T-helper 17 cell (primary cell): ENCODE results near the gene KATNAL1. TPM values are rescaled to one million over a fixed set of nuclear protein-coding genes. Genes with fewer than 3 reads are reported as not detected.
A peak's percentile ranks its signal among the peaks of the same experiment; 100 is the strongest.

Experiments
- ATAC-seq: fragments of 150-1000 bp; cut with Tn5 transposase; 2 replicates; pipeline ENCODE4 v1.10.0; 2021; ENCODE audit warnings: mild to moderate bottlenecking, moderate library complexity
- DNase-seq, 3 donors: peaks; one replicate each; pipeline versions ENCODE4 v3.0.0 to v3.0.0-alpha.2; 2020 to 2021
- H3K9me3 ChIP-seq: one replicate; pipeline ENCODE4 v1.7.0; 2013; ENCODE audit warnings: low read length, mild to moderate bottlenecking; ENCODE audit not compliant: control insufficient read depth, poor library complexity, severe bottlenecking
- H3K27ac Mint-ChIP-seq: one replicate; pipeline ENCODE4 v1.8.0; 2022; ENCODE audit warnings: mild to moderate bottlenecking, moderate library complexity, mixed read lengths
- H3K27me3 Mint-ChIP-seq: one replicate; pipeline ENCODE4 v1.8.0; 2022; ENCODE audit warnings: mixed read lengths
- H3K36me3 Mint-ChIP-seq: one replicate; pipeline ENCODE4 v1.8.0; 2022; ENCODE audit warnings: low read depth, mixed read lengths
- H3K4me1 Mint-ChIP-seq: one replicate; pipeline ENCODE4 v1.8.0; 2022; ENCODE audit warnings: mild to moderate bottlenecking, mixed read lengths
- H3K4me3 Mint-ChIP-seq: one replicate; pipeline ENCODE4 v1.8.0; 2022; ENCODE audit warnings: mild to moderate bottlenecking, moderate library complexity, mixed read lengths
- total RNA-seq, 4 donors: library from RNA in 2 of 4; stranded (reverse) in 2 of 4; gene quantifications; one replicate each; pipeline ENCODE4 v1.2.3 and lab custom pipeline; 2022 to 2026

KATNAL1 gene
- total RNA-seq, 2 donors from 2014 or later = 10.6 to 11.8 TPM

DNA sequence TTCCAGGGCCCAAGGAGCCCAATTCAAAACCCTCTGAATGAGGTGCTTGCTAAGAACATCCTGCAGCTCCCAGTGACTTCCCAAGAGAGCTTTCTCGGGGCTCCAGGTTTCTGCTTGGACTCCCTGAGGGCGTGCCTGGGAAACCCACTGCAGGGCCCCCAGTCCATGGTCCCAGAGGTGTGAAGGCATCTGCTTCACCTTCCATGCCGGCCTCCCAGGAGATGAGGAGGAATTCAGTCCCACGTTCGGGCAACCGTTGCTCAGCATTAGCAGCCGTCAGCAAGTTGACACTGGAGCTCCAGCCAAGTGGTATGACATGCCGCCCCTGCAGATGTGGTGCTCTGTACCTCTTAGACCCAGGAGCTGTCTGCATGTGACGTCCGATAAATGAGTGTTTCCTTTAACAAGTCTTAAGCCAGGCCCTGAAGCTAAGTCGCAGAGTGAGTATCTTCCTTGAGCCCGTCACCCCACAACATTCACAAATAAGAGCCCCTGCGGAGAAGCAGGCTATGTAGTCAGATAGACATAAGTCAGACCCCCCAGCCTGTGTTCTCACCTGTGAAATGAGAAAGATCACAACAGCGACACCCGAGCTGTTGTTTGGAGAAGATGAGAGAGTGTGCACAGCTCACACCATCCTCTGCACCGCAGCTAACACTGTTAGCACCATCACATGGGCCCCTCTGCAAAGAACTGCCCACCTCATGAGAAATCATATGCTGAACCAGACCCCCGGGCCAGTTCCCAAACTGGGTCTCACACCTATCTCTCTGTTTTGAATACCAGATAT lies 150.3 kb downstream of the KATNAL1 start:
- no peaks in the 10 kb centered on the region for H3K9me3 ChIP-seq
- Mint-ChIP-seq H3K27ac (peak overlapping the region; percentile 77), H3K4me1 (peaks cover 44% of the 10 kb centered on the region), H3K36me3 (no peaks in the 10 kb centered on the region), H3K27me3 (no peaks in the 10 kb centered on the region), H3K4me3 (no peak overlapping the region)
- DNase-seq (no peak), ATAC-seq (no peak)

DNA sequence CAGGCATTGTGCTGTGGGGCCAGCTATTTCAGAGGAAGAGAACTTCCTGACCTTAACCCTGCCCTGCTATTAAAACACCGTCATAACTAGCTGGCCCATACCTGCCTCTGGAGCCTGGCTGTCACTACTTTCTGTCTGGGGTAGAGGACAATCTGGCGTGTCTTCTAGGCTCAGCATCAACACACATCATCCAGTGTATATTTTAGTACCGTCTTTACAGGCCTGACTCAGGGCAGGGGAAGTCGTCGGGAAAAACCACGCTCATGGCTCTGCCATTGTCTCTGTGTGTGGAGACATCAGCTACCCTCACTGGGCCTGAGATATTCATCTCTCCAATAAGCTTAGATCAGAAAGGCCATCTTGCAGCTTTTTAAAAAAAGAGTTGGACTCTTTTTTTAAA lies 151.1 kb downstream of the KATNAL1 start:
- H3K4me3 Mint-ChIP-seq = peak overlapping the region; percentile 31
- H3K36me3 Mint-ChIP-seq = no peaks in the 10 kb centered on the region
- H3K9me3 ChIP-seq = no peaks in the 10 kb centered on the region
- no peak for ATAC-seq
- H3K27ac Mint-ChIP-seq = peak overlapping the region; percentile 88
- H3K4me1 Mint-ChIP-seq = peaks cover 51% of the 10 kb centered on the region
- DNase-seq = no peak
- no peaks in the 10 kb centered on the region for H3K27me3 Mint-ChIP-seq

DNA sequence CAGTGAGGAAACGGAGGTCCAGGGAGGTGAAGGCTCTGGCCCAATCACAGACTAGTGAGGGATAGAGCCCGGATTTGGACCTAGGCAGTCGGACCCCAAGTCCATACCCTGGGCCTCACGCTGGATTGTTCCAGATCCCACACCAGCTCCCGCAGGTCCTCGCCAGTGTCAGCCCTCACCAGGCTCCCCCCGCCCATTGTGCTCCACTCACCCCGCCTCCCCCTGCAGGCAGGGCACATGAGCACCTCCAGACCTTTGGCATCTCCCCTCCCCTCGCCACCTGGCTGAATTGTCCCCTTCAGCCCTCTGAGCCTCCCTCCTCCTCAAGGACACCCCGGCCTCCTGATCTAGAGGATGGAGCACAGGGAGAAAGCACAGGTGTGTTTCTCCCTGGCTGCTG lies 152.4 kb downstream of the KATNAL1 start:
- Mint-ChIP-seq H3K27me3 (no peaks in the 10 kb centered on the region), H3K4me3 (no peak overlapping the region), H3K4me1 (peaks cover 62% of the 10 kb centered on the region), H3K27ac (peak overlapping the region; percentile 88), H3K36me3 (no peaks in the 10 kb centered on the region)
- no peak for ATAC-seq
- no peak for DNase-seq
- H3K9me3 ChIP-seq = no peaks in the 10 kb centered on the region

DNA sequence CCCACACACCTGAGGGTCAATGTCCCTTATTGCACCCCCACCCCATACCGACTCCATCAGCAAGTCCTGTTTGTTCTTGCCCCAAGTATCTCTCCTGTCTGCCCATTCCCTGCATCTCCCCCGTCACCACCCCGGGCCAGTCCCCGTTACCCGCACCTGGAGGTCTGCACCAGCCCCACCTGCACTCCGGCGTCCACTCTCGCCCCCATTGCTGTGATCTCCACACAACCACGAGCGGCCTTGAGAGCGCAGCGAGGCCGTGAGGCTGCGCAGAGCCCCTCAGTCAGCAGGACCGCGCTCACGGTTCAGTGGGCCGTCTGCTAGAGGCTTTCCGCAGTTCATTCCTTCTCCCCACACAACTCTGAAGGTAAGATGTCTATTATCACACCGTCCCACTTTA lies 152.8 kb downstream of the KATNAL1 start:
- Mint-ChIP-seq H3K4me3 (no peak overlapping the region), H3K27me3 (no peaks in the 10 kb centered on the region), H3K4me1 (peaks cover 63% of the 10 kb centered on the region), H3K36me3 (no peaks in the 10 kb centered on the region), H3K27ac (peak overlapping the region; percentile 85)
- DNase-seq (no peak), ATAC-seq (no peak)
- H3K9me3 ChIP-seq = no peaks in the 10 kb centered on the region

DNA sequence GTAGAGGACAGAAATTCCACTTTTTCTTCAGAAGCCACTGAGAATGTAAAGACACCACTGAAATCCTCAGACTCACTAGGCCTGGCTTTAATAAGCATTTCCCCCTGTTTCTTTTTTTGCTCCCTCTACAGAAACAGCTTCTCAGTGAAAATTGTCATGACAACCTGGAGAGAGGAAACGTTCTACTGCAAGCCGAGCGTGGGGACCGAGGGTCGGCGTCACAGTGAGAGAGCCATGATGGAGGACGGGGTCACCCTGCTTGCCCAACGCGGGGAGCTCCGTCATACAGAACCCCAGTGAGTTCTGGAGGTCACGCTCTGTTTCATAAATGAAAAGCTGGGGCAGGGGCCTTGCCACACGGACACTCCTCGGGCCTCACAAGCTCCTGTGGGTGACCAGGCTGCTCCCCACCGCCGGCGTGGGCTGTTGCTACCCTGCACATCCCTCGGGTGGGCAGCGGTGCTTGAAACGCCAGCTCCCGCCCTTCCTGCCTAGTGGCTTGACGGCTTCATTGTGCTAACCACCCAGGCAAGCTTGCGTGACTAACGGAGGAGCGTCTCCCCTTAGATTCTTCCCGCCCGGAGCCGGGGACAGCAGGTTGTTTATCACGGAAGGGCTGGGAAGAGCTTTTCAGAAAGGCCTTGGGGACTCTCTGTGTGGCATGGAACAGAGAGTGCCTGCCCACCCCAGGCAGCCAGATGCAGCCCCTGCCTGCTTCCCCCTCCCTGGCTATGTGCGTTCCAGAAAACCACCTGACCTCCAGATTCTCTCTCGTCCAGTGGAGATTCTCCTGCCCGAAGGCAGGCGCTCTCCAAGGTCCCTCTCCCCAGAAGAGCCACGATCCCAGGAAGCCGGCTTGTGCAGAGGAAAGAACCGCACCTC lies 153.6 kb downstream of the KATNAL1 start:
- Mint-ChIP-seq H3K27ac (peak overlapping the region; percentile 100), H3K4me1 (peaks cover 64% of the 10 kb centered on the region), H3K4me3 (no peak overlapping the region), H3K27me3 (no peaks in the 10 kb centered on the region), H3K36me3 (no peaks in the 10 kb centered on the region)
- no peak for ATAC-seq
- no peak for DNase-seq
- no peaks in the 10 kb centered on the region for H3K9me3 ChIP-seq

Other genes with a start within 250 kb of the KATNAL1 start
- gene UBE2L5, start 114.9 kb upstream of the KATNAL1 start, total RNA-seq = not detected
- 100 to 1,000 TPM; 285 to 308 TPM for gene HMGB1, start 158.4 kb upstream of the KATNAL1 start, total RNA-seq